ENCODE results near the gene IL10RA. TPM values are rescaled to one million over a fixed set of nuclear protein-coding genes. Genes with fewer than 3 reads are reported as not detected.

IL10RA gene
- total and polyA plus RNA-seq, 2 of the 4 experiments (the other 2 are of a cell fraction): 0.12 TPM; not detected in 1

GRCh38 chr11:118015385-118015841 is 29.2 kb downstream of the IL10RA start:
- no peak overlapping the region for H3K4me3 ChIP-seq (ENCODE audit: insufficient read depth, low read depth, low read length)
- H4K91ac ChIP-seq (ENCODE audit: insufficient read depth, low read depth, low read length): no peak overlapping the region
- no peaks in the 10 kb centered on the region for H3K4me1 ChIP-seq (ENCODE audit: control insufficient read depth, insufficient read depth, low read length)
- no peaks in the 10 kb centered on the region for H3K36me3 ChIP-seq (ENCODE audit: control insufficient read depth, insufficient read depth, low read length)
- H2BK5ac ChIP-seq (ENCODE audit: low read depth, low read length, poor library complexity, severe bottlenecking): no peak overlapping the region
- H2AFZ ChIP-seq (replicated peaks; ENCODE audit: low read length, poor library complexity): no peak overlapping the region
- intact Hi-C loops (cut with micrococcal nuclease): no loop called here
- no peak overlapping the region for H3K4ac ChIP-seq (ENCODE audit: low read depth, low read length)
- no peaks in the 10 kb centered on the region for H3K9me1 ChIP-seq (ENCODE audit: insufficient read depth, low read length)
- ATAC-seq (ENCODE audit: low read depth) (no peak), DNase-seq (no peak)
- H2BK20ac ChIP-seq (ENCODE audit: low read depth, low read length): no peak overlapping the region
- POLR2A ChIA-PET (ENCODE audit: unreplicated experiment): no interaction called here
- H2AK5ac ChIP-seq (ENCODE audit: low read depth, low read length): no peak overlapping the region
- dilution Hi-C loops (cut with HindIII; ENCODE audit: low sequenced_read_pairs, unreplicated experiment): no loop called here
- no peak overlapping the region for H4K8ac ChIP-seq (ENCODE audit: low read depth in 2 of 2, low read length in 2 of 2)
- no peaks in the 10 kb centered on the region for H3K27me3 ChIP-seq (ENCODE audit: control insufficient read depth, insufficient read depth, low read length)
- no peak overlapping the region for H3K23ac ChIP-seq (ENCODE audit: low read depth, low read length)
- CTCF ChIA-PET: no interaction called here
- H4K5ac ChIP-seq (ENCODE audit: low read depth, low read length): no peak overlapping the region
- H3K27ac ChIP-seq (ENCODE audit: insufficient read depth, low read length): no peak overlapping the region
- no peak overlapping the region for H2BK15ac ChIP-seq (ENCODE audit: low read depth, low read length)
- H3K14ac ChIP-seq (replicated peaks; ENCODE audit: low read depth, low read length): no peak overlapping the region
- no peak overlapping the region for H3K4me2 ChIP-seq (ENCODE audit: low read depth, low read length)
- no TSS peak for BruUV-seq (replicated peaks)
- no peak overlapping the region for H2BK120ac ChIP-seq (ENCODE audit: low read depth, low read length)
- no peaks in the 10 kb centered on the region for H4K20me1 ChIP-seq (ENCODE audit: insufficient read depth, low read length)
- H3K9ac ChIP-seq (ENCODE audit: low read depth, low read length): no peak overlapping the region
- in situ Hi-C loops (cut with MboI; ENCODE audit: low sequenced_read_pairs): no loop called here
- no peak overlapping the region for H2AK9ac ChIP-seq (replicated peaks; ENCODE audit: low read depth, low read length, poor library complexity)
- H3K9me3 ChIP-seq (ENCODE audit: control insufficient read depth, insufficient read depth, low read length): no peaks in the 10 kb centered on the region
- 47% methylated on average over 3 of the region's 11 CpGs; no CpG with 5 or more reads in 1 of the 2 experiments for WGBS, 2 experiments (ENCODE audit: extremely low coverage in 2 of 2, insufficient read length in 1 of 2)
- no peaks in the 10 kb centered on the region for H3K79me1 ChIP-seq (ENCODE audit: low read depth in 1 of 2, low read length in 2 of 2)
- TF ChIP-seq BHLHE40 (IDR thresholded peaks at IDR 0.05; ENCODE audit: low read depth, low read length) (no peak), FOS (IDR thresholded peaks at IDR 0.05; ENCODE audit: low read depth, low read length) (no peak), POLR2A (IDR thresholded peaks at IDR 0.05; ENCODE audit: low read depth, low read length) (no peak), RAD21 (IDR thresholded peaks at IDR 0.05; ENCODE audit: low read length) (no peak), ELK1 (IDR thresholded peaks at IDR 0.05; ENCODE audit: borderline replicate concordance, low read depth, low read length) (no peak), CEBPB (IDR thresholded peaks at IDR 0.05; ENCODE audit: low read depth, low read length) (no peak), MXI1 (IDR thresholded peaks at IDR 0.05; ENCODE audit: borderline replicate concordance, low read depth, low read length) (no peak), NFE2L2 (IDR thresholded peaks at IDR 0.05; ENCODE audit: low read depth, low read length) (no peak), MAZ (IDR thresholded peaks at IDR 0.05; ENCODE audit: borderline replicate concordance, low read depth, low read length) (no peak), RCOR1 (IDR thresholded peaks at IDR 0.05; ENCODE audit: insufficient replicate concordance, low read length) (no peak), CHD1 (IDR thresholded peaks at IDR 0.05; ENCODE audit: low read depth, low read length) (no peak), SMC3 (IDR thresholded peaks at IDR 0.05; ENCODE audit: low read depth, low read length) (no peak), MAFK (IDR thresholded peaks at IDR 0.05; ENCODE audit: low read depth, low read length) (no peak), RFX5 (IDR thresholded peaks at IDR 0.05; ENCODE audit: low read depth, low read length) (no peak), CTCF (conservative IDR thresholded peaks at IDR 0.05; ENCODE audit: low read depth, low read length) (no peak), USF2 (IDR thresholded peaks at IDR 0.05; ENCODE audit: low read depth, low read length) (no peak)
- no peak overlapping the region for H3K18ac ChIP-seq (ENCODE audit: low read depth, low read length)
- H3K56ac ChIP-seq (ENCODE audit: extremely low read depth, insufficient read depth, low read length): no peak overlapping the region
